Measurements from ENCODE around the gene MTA2.
"Not testable (repeated sequence)": the region's sequence is repeated elsewhere in the genome, so short reads cannot be mapped to it uniquely, and the experiment has no call there.

Gene MTA2

GRCh38 chr11:62595124-62595523 is 6.5 kb downstream of the MTA2 start:
- TF ChIP-seq, protein P1, sequence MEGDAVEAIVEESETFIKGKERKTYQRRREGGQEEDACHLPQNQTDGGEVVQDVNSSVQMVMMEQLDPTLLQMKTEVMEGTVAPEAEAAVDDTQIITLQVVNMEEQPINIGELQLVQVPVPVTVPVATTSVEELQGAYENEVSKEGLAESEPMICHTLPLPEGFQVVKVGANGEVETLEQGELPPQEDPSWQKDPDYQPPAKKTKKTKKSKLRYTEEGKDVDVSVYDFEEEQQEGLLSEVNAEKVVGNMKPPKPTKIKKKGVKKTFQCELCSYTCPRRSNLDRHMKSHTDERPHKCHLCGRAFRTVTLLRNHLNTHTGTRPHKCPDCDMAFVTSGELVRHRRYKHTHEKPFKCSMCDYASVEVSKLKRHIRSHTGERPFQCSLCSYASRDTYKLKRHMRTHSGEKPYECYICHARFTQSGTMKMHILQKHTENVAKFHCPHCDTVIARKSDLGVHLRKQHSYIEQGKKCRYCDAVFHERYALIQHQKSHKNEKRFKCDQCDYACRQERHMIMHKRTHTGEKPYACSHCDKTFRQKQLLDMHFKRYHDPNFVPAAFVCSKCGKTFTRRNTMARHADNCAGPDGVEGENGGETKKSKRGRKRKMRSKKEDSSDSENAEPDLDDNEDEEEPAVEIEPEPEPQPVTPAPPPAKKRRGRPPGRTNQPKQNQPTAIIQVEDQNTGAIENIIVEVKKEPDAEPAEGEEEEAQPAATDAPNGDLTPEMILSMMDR (IDR thresholded peaks at IDR 0.05; ENCODE audit: low read depth, low read length, missing control alignments): no peak
- no peak for DNase-seq (ENCODE audit: low read depth)
- H3K4me3 ChIP-seq (ENCODE audit: low read depth, low read length): no peak overlapping the region
- in situ Hi-C loops (cut with HindIII; ENCODE audit: low sequenced_read_pairs): no loop called here

DNA sequence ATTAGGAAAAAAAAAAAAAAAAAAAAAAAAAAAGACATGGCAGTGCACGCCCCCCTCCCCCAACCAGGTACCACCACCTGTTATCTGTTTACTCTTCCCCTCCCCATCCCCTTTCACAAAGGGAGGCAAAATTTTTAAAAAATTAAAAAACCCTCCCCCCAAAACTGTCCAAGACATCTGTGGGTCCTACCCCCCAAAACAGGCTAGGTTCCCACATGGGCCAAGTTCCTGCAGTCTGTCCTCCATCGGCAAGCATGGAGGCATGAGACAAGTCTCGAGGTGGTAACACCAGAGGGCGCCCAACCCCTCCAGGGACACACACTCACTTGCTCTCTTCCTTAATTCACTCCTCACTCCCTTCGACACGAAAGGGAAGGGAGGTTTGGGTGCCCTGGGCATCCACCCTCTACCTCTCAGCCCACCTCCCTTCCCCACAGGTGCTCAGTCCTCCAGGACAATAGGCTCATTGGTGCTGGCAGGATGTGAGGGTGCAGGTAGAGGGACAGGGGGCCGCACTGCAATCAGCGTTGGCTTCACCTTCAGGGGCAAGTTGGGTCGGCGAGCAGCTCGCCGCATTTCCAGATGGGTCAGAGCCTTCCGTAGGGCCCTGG is 8.1 kb downstream of the MTA2 start:
- in situ Hi-C loops (cut with HindIII; ENCODE audit: low sequenced_read_pairs): no loop called here
- H3K4me3 ChIP-seq (ENCODE audit: low read depth, low read length): no peak overlapping the region
- no peak for DNase-seq (ENCODE audit: low read depth)
- TF ChIP-seq, protein P1 (IDR thresholded peaks at IDR 0.05; ENCODE audit: low read depth, low read length, missing control alignments): peak; percentile 71

DNA sequence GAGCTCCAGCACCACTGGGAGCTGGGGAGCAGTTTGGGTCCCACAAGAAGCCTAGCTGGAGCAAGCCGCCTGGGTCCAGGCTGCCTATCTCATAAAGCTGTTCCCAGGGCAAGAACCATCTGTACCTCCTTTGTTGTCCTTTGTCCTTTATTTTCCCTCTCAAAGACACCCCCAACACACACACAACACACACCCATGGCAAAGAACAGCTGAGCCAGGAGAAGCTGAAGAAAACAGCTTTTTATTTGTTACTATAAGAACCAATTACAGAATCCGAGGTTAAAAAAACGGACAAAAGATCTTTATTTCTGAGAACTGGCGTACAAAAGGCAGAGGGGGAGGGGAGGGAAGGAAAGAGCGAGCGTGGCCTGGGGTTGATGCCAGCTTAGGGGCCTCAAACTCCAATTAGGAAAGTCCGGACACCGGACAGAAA is 8.7 kb downstream of the MTA2 start:
- H3K4me3 ChIP-seq (ENCODE audit: low read depth, low read length): no peak overlapping the region
- DNase-seq (ENCODE audit: low read depth): no peak
- in situ Hi-C loops (cut with HindIII; ENCODE audit: low sequenced_read_pairs): no loop called here
- TF ChIP-seq, protein P1 (IDR thresholded peaks at IDR 0.05; ENCODE audit: low read depth, low read length, missing control alignments): no peak

GRCh38 chr11:62592146-62592815 is 9.4 kb downstream of the MTA2 start:
- TF ChIP-seq, protein P1 (IDR thresholded peaks at IDR 0.05; ENCODE audit: low read depth, low read length, missing control alignments): no peak
- in situ Hi-C loops (cut with HindIII; ENCODE audit: low sequenced_read_pairs): no loop called here
- H3K4me3 ChIP-seq (ENCODE audit: low read depth, low read length): peak overlapping the region; percentile 79
- no peak for DNase-seq (ENCODE audit: low read depth)

DNA sequence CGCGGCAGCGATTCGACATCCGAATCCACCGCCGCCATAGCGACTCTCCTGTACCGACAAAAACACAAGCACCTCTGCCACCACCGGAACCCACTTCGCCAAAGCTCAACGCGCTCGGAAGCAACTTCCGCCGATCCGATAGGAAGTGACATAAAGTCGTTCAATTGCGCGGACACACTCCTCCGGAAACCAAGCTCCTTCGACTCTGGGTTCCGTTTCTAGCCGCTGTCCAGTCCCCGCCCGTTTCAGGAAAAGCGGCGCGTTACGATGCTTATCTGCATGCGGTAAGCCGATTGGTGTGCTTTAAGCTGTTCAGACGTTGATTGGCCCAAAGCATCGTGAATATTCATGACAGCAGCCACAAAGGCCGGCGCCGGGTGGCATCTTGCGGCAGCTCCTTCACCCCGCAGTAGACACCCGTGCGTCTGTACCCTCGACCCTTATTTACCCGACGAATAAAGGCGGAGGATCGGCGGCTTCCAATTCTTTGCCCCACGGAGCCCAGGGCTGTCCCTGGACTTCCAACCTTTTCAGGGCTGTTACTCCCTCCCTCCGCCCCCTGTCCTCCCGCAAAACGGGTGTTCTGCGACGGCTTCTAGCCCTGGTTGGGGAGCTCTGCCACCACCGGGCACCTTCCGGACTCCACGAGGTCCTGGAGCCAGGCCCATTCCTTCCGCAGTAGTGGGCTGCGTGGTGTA is 10.1 kb downstream of the MTA2 start, which contains the start of gene TUT1:
TUT1 (minus strand) TSS at position 76 of the 698 bp plus-strand sequence; CDS start at position 38, 38 bp downstream.
- TF ChIP-seq, protein P1 (IDR thresholded peaks at IDR 0.05; ENCODE audit: low read depth, low read length, missing control alignments): no peak
- DNase-seq (ENCODE audit: low read depth): peak; percentile 99
- H3K4me3 ChIP-seq (ENCODE audit: low read depth, low read length): peak within 1 kb of the TSS; percentile 79
- in situ Hi-C loops (cut with HindIII; ENCODE audit: low sequenced_read_pairs): no loop called here

GRCh38 chr11:62588966-62589637 is 12.6 kb downstream of the MTA2 start:
- no peak for DNase-seq (ENCODE audit: low read depth)
- TF ChIP-seq, protein P1 (IDR thresholded peaks at IDR 0.05; ENCODE audit: low read depth, low read length, missing control alignments): peak; percentile 47
- no peak overlapping the region for H3K4me3 ChIP-seq (ENCODE audit: low read depth, low read length)
- in situ Hi-C loops (cut with HindIII; ENCODE audit: low sequenced_read_pairs): no loop called here

DNA sequence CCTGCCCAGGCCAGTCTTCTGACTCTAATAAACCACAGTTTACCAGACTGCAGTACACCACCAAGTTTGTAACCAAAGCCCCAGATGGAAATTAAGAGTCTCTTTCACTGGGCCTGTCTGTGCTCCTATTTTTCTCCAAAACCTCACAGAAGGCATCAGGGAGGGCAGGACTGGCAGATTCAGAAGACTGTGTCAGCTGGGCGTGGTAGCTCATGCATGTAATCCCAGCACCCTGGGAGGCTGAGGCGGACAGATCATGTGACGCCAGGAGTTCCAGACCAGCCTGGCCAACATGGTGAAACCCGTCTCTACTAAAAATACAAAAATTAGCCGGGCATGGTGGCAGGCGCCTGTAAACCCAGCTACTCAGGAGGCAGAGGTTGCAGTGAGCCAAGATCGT is 16.3 kb downstream of the MTA2 start:
- DNase-seq (ENCODE audit: low read depth); in situ Hi-C loops (cut with HindIII; ENCODE audit: low sequenced_read_pairs); H3K4me3 ChIP-seq (ENCODE audit: low read depth, low read length): not testable (repeated sequence)

GRCh38 chr11:62581735-62582134 is 19.9 kb downstream of the MTA2 start:
- in situ Hi-C loops (cut with HindIII; ENCODE audit: low sequenced_read_pairs); DNase-seq (ENCODE audit: low read depth); H3K4me3 ChIP-seq (ENCODE audit: low read depth, low read length): not testable (repeated sequence)

Measured in astrocyte of the cerebellum (primary cell).